Posterior cingulate gyrus (tissue), 11 donors: ENCODE results near the gene FOXF2.
A peak's percentile ranks its signal among the peaks of the same experiment; 100 is the strongest.

Experiments used
- DNase-seq, 10 donors: peaks; one replicate each; pipeline versions ENCODE4 v3.0.0 to v3.0.0-alpha.2; 2020 to 2021; ENCODE audit warnings: mixed read lengths in 3 of 10
- intact Hi-C: fragments of 100-400 bp; cut with DNase I; formaldehyde crosslinking; loops from one replicate; pipeline ENCODE4 v1.15.1; 2023

The FOXF2 gene

GRCh38 chr6:1388630-1389368 lies 577 bp upstream of the FOXF2 start:
- DNase-seq = peak in 1 of 10 donors; percentile 67
- intact Hi-C loops = loop anchor here (10.0 kb wide), 1 partner anchor 664 kb away; no protein-coding TSS in a partner anchor

- intact Hi-C loops = no loop called here
- peak in 2 of 10 donors; percentile 71 to 78 for DNase-seq
Measured at GRCh38 chr6:1390133-1390945, 963 bp downstream of the FOXF2 start.

- intact Hi-C loops = no loop called here
- DNase-seq = no peak
Measured at GRCh38 chr6:1390946-1391799, 1.8 kb downstream of the FOXF2 start.

GRCh38 chr6:1391800-1392309 lies 2.5 kb downstream of the FOXF2 start:
- intact Hi-C loops = no loop called here
- DNase-seq = no peak

- intact Hi-C loops = no loop called here
- no peak for DNase-seq
Measured at GRCh38 chr6:1392813-1393640, 3.7 kb downstream of the FOXF2 start.

GRCh38 chr6:1393641-1394283 lies 4.4 kb downstream of the FOXF2 start:
- intact Hi-C loops = no loop called here
- DNase-seq = peak in 1 of 10 donors; percentile 74

- DNase-seq = peak in 1 of 10 donors; percentile 16
Measured at GRCh38 chr6:1394514-1395463, 5.4 kb downstream of the FOXF2 start.

GRCh38 chr6:1395506-1395905 lies 6.1 kb downstream of the FOXF2 start:
- intact Hi-C loops = loop anchor here (5.0 kb wide), 1 partner anchor 803 kb away; no protein-coding TSS in a partner anchor

More at GRCh38 chr6:1394514-1395463, 5.4 kb downstream of the FOXF2 start:
- intact Hi-C loops = loop anchor here (5.0 kb wide), 1 partner anchor 802 kb away; no protein-coding TSS in a partner anchor

GRCh38 chr6:1395941-1396908 lies 6.8 kb downstream of the FOXF2 start:
- intact Hi-C loops = loop anchor here (2.0 to 5.0 kb wide), 2 partner anchors 599 to 804 kb away; no protein-coding TSS in a partner anchor
- DNase-seq = peak in 1 of 10 donors; percentile 51

More at GRCh38 chr6:1395506-1395905, 6.1 kb downstream of the FOXF2 start:
- DNase-seq = peak in 1 of 10 donors; percentile 22

GRCh38 chr6:1396952-1397868 lies 7.8 kb downstream of the FOXF2 start:
- intact Hi-C loops = loop anchor here (2.0 to 5.0 kb wide), 2 partner anchors 600 to 805 kb away; no protein-coding TSS in a partner anchor
- DNase-seq = peak in 7 of 10 donors; percentile 56 to 95 (median 66)

- intact Hi-C loops = loop anchor here (5.0 kb wide), 1 partner anchor 807 kb away; no protein-coding TSS in a partner anchor
- DNase-seq = peak in 1 of 10 donors; percentile 18
Measured at GRCh38 chr6:1399085-1399780, 9.9 kb downstream of the FOXF2 start.

GRCh38 chr6:1400126-1400850 lies 10.9 kb downstream of the FOXF2 start:
- intact Hi-C loops = no loop called here
- DNase-seq = peak in 1 of 10 donors; percentile 48

GRCh38 chr6:1402369-1402768 lies 13.0 kb downstream of the FOXF2 start:
- DNase-seq = peak in 2 of 10 donors; percentile 43 to 57
- intact Hi-C loops = no loop called here

- intact Hi-C loops = no loop called here
- DNase-seq = no peak
Measured at GRCh38 chr6:1402868-1403267, 13.5 kb downstream of the FOXF2 start.
